HL-60 (cell line): ENCODE results near the gene STAG3.

Experiments used
- CTCF ChIP-seq: IDR thresholded peaks from one replicate; pipeline ENCODE4 v1.5.1; 2011; ENCODE audit warnings: low read length, control low read depth, inconsistent platforms; ENCODE audit not compliant: insufficient read depth
- GABPA ChIP-seq: IDR thresholded peaks from 2 replicates; pipeline ENCODE4 v1.6.1; 2012; ENCODE audit warnings: low read depth
- POLR2AphosphoS5 ChIP-seq: IDR thresholded peaks from 2 replicates; pipeline ENCODE4 v1.6.1; 2012; ENCODE audit warnings: low read depth
- SPI1 ChIP-seq: IDR thresholded peaks from 2 replicates; pipeline ENCODE4 v1.6.1; 2012; ENCODE audit warnings: low read depth, mild to moderate bottlenecking, borderline replicate concordance
- TF ChIP-seq, protein P1 (sequence below): IDR thresholded peaks from 2 replicates; pipeline ENCODE4 v1.6.1; 2012; ENCODE audit warnings: low read depth; ENCODE audit not compliant: insufficient replicate concordance

- TF ChIP-seq CTCF (no peak), POLR2AphosphoS5 (no peak), SPI1 (no peak), GABPA (no peak)
- TF ChIP-seq, protein P1, sequence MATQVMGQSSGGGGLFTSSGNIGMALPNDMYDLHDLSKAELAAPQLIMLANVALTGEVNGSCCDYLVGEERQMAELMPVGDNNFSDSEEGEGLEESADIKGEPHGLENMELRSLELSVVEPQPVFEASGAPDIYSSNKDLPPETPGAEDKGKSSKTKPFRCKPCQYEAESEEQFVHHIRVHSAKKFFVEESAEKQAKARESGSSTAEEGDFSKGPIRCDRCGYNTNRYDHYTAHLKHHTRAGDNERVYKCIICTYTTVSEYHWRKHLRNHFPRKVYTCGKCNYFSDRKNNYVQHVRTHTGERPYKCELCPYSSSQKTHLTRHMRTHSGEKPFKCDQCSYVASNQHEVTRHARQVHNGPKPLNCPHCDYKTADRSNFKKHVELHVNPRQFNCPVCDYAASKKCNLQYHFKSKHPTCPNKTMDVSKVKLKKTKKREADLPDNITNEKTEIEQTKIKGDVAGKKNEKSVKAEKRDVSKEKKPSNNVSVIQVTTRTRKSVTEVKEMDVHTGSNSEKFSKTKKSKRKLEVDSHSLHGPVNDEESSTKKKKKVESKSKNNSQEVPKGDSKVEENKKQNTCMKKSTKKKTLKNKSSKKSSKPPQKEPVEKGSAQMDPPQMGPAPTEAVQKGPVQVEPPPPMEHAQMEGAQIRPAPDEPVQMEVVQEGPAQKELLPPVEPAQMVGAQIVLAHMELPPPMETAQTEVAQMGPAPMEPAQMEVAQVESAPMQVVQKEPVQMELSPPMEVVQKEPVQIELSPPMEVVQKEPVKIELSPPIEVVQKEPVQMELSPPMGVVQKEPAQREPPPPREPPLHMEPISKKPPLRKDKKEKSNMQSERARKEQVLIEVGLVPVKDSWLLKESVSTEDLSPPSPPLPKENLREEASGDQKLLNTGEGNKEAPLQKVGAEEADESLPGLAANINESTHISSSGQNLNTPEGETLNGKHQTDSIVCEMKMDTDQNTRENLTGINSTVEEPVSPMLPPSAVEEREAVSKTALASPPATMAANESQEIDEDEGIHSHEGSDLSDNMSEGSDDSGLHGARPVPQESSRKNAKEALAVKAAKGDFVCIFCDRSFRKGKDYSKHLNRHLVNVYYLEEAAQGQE, result no peak
Measured at GRCh38 chr7:100204454-100204853, 26.7 kb downstream of the STAG3 start.
